ENCODE measurements around the gene KHDC4. TPM values are rescaled to one million over a fixed set of nuclear protein-coding genes. Genes with fewer than 3 reads are reported as not detected.
A peak's percentile ranks its signal among the peaks of the same experiment; 100 is the strongest.

The KHDC4 gene
- total and polyA plus RNA-seq, 10 of the 15 experiments (the other 5 are each of a cell fraction or from before 2014, with no cell fraction given), result 11.7 to 109 (median 41.9) TPM

GRCh38 chr1:155933591-155934096 lies 569 bp downstream of the KHDC4 start (continued):
- TF ChIP-seq SMARCA5 (IDR thresholded peaks at IDR 0.05) (no peak), GATAD2B (conservative IDR thresholded peaks at IDR 0.05; ENCODE audit: low read depth) (0 out of 2 replicates have a peak, but pooled peaks have one; percentile 17), SMAD1 (IDR thresholded peaks at IDR 0.05; ENCODE audit: low read depth, partially characterized antibody) (no peak), MYC (IDR thresholded peaks at IDR 0.05; ENCODE audit: insufficient read depth, insufficient read length, insufficient replicate concordance, low read length, severe bottlenecking) (no peak), EED (IDR thresholded peaks at IDR 0.05; ENCODE audit: low read depth) (no peak), MTA3 (IDR thresholded peaks at IDR 0.05; ENCODE audit: borderline replicate concordance, low read length) (no peak), RELA (IDR thresholded peaks at IDR 0.05; ENCODE audit: borderline replicate concordance, partially characterized antibody) (no peak), EP300 (IDR thresholded peaks at IDR 0.05; ENCODE audit: borderline replicate concordance in 1 of 2, control insufficient read depth in 1 of 2, low read depth in 2 of 2, low read length in 2 of 2) (no peak), CUX1 (IDR thresholded peaks at IDR 0.05; ENCODE audit: insufficient replicate concordance, low read depth, low read length) (no peak), ETV6 (conservative IDR thresholded peaks at IDR 0.05 in 1 of 2, IDR thresholded peaks at IDR 0.05 in 1 of 2; ENCODE audit: borderline replicate concordance in 1 of 2, low read depth in 1 of 2) (no peak), TAF1 (IDR thresholded peaks at IDR 0.05; ENCODE audit: borderline replicate concordance, low read depth, low read length) (no peak)
- TF ChIP-seq, protein P1, sequence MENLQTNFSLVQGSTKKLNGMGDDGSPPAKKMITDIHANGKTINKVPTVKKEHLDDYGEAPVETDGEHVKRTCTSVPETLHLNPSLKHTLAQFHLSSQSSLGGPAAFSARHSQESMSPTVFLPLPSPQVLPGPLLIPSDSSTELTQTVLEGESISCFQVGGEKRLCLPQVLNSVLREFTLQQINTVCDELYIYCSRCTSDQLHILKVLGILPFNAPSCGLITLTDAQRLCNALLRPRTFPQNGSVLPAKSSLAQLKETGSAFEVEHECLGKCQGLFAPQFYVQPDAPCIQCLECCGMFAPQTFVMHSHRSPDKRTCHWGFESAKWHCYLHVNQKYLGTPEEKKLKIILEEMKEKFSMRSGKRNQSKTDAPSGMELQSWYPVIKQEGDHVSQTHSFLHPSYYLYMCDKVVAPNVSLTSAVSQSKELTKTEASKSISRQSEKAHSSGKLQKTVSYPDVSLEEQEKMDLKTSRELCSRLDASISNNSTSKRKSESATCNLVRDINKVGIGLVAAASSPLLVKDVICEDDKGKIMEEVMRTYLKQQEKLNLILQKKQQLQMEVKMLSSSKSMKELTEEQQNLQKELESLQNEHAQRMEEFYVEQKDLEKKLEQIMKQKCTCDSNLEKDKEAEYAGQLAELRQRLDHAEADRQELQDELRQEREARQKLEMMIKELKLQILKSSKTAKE (IDR thresholded peaks at IDR 0.05; ENCODE audit: low read depth, poor library complexity, severe bottlenecking), result no peak
- TF ChIP-seq, protein P2, sequence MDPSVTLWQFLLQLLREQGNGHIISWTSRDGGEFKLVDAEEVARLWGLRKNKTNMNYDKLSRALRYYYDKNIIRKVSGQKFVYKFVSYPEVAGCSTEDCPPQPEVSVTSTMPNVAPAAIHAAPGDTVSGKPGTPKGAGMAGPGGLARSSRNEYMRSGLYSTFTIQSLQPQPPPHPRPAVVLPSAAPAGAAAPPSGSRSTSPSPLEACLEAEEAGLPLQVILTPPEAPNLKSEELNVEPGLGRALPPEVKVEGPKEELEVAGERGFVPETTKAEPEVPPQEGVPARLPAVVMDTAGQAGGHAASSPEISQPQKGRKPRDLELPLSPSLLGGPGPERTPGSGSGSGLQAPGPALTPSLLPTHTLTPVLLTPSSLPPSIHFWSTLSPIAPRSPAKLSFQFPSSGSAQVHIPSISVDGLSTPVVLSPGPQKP (IDR thresholded peaks at IDR 0.05; ENCODE audit: low read depth, low read length), result no peak
- TF ChIP-seq, protein P3, sequence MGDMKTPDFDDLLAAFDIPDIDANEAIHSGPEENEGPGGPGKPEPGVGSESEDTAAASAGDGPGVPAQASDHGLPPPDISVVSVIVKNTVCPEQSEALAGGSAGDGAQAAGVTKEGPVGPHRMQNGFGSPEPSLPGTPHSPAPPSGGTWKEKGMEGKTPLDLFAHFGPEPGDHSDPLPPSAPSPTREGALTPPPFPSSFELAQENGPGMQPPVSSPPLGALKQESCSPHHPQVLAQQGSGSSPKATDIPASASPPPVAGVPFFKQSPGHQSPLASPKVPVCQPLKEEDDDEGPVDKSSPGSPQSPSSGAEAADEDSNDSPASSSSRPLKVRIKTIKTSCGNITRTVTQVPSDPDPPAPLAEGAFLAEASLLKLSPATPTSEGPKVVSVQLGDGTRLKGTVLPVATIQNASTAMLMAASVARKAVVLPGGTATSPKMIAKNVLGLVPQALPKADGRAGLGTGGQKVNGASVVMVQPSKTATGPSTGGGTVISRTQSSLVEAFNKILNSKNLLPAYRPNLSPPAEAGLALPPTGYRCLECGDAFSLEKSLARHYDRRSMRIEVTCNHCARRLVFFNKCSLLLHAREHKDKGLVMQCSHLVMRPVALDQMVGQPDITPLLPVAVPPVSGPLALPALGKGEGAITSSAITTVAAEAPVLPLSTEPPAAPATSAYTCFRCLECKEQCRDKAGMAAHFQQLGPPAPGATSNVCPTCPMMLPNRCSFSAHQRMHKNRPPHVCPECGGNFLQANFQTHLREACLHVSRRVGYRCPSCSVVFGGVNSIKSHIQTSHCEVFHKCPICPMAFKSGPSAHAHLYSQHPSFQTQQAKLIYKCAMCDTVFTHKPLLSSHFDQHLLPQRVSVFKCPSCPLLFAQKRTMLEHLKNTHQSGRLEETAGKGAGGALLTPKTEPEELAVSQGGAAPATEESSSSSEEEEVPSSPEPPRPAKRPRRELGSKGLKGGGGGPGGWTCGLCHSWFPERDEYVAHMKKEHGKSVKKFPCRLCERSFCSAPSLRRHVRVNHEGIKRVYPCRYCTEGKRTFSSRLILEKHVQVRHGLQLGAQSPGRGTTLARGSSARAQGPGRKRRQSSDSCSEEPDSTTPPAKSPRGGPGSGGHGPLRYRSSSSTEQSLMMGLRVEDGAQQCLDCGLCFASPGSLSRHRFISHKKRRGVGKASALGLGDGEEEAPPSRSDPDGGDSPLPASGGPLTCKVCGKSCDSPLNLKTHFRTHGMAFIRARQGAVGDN (IDR thresholded peaks at IDR 0.05), result no peak
